WTC11 (cell line): ENCODE measurements around the gene LHX4. TPM values are rescaled to one million over a fixed set of nuclear protein-coding genes. Genes with fewer than 3 reads are reported as not detected.

Source experiments
- ATAC-seq: fragments of 200-7000 bp; cut with Tn5 transposase; 2 replicates; pipeline ENCODE4 v1.10.0; 2021; ENCODE audit warnings: mild to moderate bottlenecking, moderate library complexity
- CTCF ChIA-PET: fragments of 300-600 bp; sonication (Branson Sonifier 250); formaldehyde crosslinking; loops from one replicate; lab custom pipeline; 2021; ENCODE audit warnings: antibody characterized with exemption; lab: Charles Lee
- POLR2A ChIA-PET: fragments of 350-600 bp; sonication (Branson Sonifier 250); formaldehyde crosslinking; loops from one replicate; lab custom pipeline; 2021; ENCODE audit warnings: antibody characterized with exemption; lab: Charles Lee
- DNase-seq: peaks from one replicate; pipeline ENCODE4 v3.0.0; 2021; ENCODE audit warnings: low spot score
- H3K27ac Mint-ChIP-seq: 2 replicates; pipeline ENCODE4 v1.8.0; 2021; ENCODE audit warnings: mixed read lengths
- H3K27me3 Mint-ChIP-seq: 2 replicates; pipeline ENCODE4 v1.8.0; 2021; ENCODE audit warnings: low read depth, mild to moderate bottlenecking, moderate library complexity, mixed read lengths
- H3K36me3 Mint-ChIP-seq: 2 replicates; pipeline ENCODE4 v1.8.0; 2021; ENCODE audit warnings: mixed read lengths
- H3K4me1 Mint-ChIP-seq: 2 replicates; pipeline ENCODE4 v1.8.0; 2022; ENCODE audit warnings: mixed read lengths
- H3K4me3 Mint-ChIP-seq: 2 replicates; pipeline ENCODE4 v1.8.0; 2021; ENCODE audit warnings: mild to moderate bottlenecking, moderate library complexity, mixed read lengths
- H3K9me3 Mint-ChIP-seq: 2 replicates; pipeline ENCODE4 v1.8.0; 2021; ENCODE audit warnings: mixed read lengths
- ESRRA ChIP-seq: sonication (generic); formaldehyde crosslinking; IDR thresholded peaks from 2 replicates; pipeline ENCODE4 v1.8.1; 2022; ENCODE audit warnings: mild to moderate bottlenecking, missing genetic modification reagents, borderline replicate concordance
- ETV6 ChIP-seq: sonication (generic); formaldehyde crosslinking; IDR thresholded peaks from 2 replicates; pipeline ENCODE4 v1.8.1; 2022; ENCODE audit warnings: mild to moderate bottlenecking, missing genetic modification reagents
- GABPB1 ChIP-seq: sonication (generic); formaldehyde crosslinking; IDR thresholded peaks from 2 replicates; pipeline ENCODE4 v1.8.1; 2023; ENCODE audit warnings: mild to moderate bottlenecking, missing genetic modification reagents
- JAZF1 ChIP-seq: fragments of 250-450 bp; sonication (Bioruptor Pico); IDR thresholded peaks from 2 replicates; pipeline ENCODE4 v1.9.0; 2021; ENCODE audit warnings: moderate library complexity, mild to moderate bottlenecking, inconsistent platforms
- NFATC4 ChIP-seq: fragments of 250-450 bp; sonication (Bioruptor Pico); IDR thresholded peaks from 2 replicates; pipeline ENCODE4 v1.9.0; 2021; ENCODE audit warnings: mild to moderate bottlenecking
- ZNF423 ChIP-seq: fragments of 250-450 bp; sonication (Bioruptor Pico); IDR thresholded peaks from 2 replicates; pipeline ENCODE4 v2.1.2; 2022; ENCODE audit warnings: mild to moderate bottlenecking, moderate library complexity
- total RNA-seq: library from RNA; stranded (reverse); gene quantifications from 3 replicates; pipeline ENCODE4 v1.2.3, GENCODE V29; 2021
- TF ChIP-seq, protein P1 (sequence below): sonication (generic); formaldehyde crosslinking; IDR thresholded peaks from 2 replicates; pipeline ENCODE4 v1.8.0; 2022; ENCODE audit warnings: missing genetic modification reagents
- TF ChIP-seq, protein P2 (sequence below): fragments of 250-450 bp; sonication (Bioruptor Pico); IDR thresholded peaks from 2 replicates; pipeline ENCODE4 v1.9.0; 2021; ENCODE audit warnings: moderate library complexity, mild to moderate bottlenecking, inconsistent platforms, borderline replicate concordance
- TF ChIP-seq, protein P3 (sequence below): sonication (generic); formaldehyde crosslinking; IDR thresholded peaks from 2 replicates; pipeline ENCODE4 v1.8.1; 2023; ENCODE audit warnings: mild to moderate bottlenecking, missing genetic modification reagents
- TF ChIP-seq, protein P4 (sequence below): fragments of 250-450 bp; sonication (Bioruptor Pico); IDR thresholded peaks from 2 replicates; pipeline ENCODE4 v1.8.0; 2021; ENCODE audit warnings: mild to moderate bottlenecking
- TF ChIP-seq, protein P5 (sequence below): sonication (generic); formaldehyde crosslinking; IDR thresholded peaks from 2 replicates; pipeline ENCODE4 v1.8.1; 2022; ENCODE audit warnings: mild to moderate bottlenecking, missing genetic modification reagents, moderate library complexity, borderline replicate concordance
- TF ChIP-seq, protein P6 (sequence below): sonication (generic); formaldehyde crosslinking; IDR thresholded peaks from 2 replicates; pipeline ENCODE4 v1.8.1; 2022; ENCODE audit warnings: low read depth, mild to moderate bottlenecking, moderate library complexity, missing genetic modification reagents, borderline replicate concordance
- TF ChIP-seq, protein P7 (sequence below): fragments of 250-450 bp; sonication (Bioruptor Pico); IDR thresholded peaks from 2 replicates; pipeline ENCODE4 v1.9.0; 2021; ENCODE audit warnings: mild to moderate bottlenecking
- TF ChIP-seq, protein P8 (sequence below): sonication (generic); formaldehyde crosslinking; IDR thresholded peaks from 2 replicates; pipeline ENCODE4 v1.8.1; 2022; ENCODE audit warnings: missing genetic modification reagents, borderline replicate concordance

Gene LHX4
- total RNA-seq, 1 experiment from 2014 or later, result 19.2 TPM

DNA sequence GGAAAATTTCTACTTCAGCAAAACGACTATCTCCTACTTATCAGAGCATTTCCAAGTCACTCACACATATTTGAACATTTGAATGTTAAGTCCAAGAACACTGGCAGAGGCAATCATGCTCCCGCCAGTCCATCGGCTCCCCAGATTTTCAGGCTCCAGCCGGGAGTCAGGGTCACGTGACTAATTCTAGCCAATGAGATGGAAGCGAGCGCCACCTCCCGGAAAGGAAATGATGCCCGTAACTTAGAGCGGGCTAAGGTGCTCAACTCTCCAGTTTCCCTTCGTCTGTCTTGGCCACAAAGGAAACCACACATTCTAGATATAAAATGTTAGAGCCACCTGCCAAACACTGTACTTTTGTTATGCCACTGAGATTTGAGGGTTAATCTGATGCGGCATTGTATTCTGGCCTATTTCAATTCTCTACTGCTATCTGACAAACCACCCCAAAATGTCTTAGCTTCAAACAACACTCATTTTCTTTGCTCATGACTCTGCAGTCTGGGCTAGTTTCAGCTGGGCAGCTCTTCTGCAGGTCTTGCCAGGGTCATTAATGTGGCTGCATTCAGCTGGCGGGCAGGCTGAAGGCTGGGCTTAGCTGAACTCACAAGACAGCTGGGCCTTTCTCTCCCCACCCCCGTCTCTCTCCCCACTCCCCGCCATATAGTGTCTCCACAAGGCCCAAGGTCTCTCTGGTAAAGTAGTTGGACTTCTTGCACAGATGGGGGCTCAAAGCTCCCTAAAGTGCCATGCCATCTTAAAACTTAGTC, 16.5 kb upstream of the LHX4 start (continued):
- TF ChIP-seq, protein P1, sequence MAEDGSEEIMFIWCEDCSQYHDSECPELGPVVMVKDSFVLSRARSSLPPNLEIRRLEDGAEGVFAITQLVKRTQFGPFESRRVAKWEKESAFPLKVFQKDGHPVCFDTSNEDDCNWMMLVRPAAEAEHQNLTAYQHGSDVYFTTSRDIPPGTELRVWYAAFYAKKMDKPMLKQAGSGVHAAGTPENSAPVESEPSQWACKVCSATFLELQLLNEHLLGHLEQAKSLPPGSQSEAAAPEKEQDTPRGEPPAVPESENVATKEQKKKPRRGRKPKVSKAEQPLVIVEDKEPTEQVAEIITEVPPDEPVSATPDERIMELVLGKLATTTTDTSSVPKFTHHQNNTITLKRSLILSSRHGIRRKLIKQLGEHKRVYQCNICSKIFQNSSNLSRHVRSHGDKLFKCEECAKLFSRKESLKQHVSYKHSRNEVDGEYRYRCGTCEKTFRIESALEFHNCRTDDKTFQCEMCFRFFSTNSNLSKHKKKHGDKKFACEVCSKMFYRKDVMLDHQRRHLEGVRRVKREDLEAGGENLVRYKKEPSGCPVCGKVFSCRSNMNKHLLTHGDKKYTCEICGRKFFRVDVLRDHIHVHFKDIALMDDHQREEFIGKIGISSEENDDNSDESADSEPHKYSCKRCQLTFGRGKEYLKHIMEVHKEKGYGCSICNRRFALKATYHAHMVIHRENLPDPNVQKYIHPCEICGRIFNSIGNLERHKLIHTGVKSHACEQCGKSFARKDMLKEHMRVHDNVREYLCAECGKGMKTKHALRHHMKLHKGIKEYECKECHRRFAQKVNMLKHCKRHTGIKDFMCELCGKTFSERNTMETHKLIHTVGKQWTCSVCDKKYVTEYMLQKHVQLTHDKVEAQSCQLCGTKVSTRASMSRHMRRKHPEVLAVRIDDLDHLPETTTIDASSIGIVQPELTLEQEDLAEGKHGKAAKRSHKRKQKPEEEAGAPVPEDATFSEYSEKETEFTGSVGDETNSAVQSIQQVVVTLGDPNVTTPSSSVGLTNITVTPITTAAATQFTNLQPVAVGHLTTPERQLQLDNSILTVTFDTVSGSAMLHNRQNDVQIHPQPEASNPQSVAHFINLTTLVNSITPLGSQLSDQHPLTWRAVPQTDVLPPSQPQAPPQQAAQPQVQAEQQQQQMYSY (CRISPR knock-in tag), result no peak
- TF ChIP-seq, all 79 proteins: peak for 4

DNA sequence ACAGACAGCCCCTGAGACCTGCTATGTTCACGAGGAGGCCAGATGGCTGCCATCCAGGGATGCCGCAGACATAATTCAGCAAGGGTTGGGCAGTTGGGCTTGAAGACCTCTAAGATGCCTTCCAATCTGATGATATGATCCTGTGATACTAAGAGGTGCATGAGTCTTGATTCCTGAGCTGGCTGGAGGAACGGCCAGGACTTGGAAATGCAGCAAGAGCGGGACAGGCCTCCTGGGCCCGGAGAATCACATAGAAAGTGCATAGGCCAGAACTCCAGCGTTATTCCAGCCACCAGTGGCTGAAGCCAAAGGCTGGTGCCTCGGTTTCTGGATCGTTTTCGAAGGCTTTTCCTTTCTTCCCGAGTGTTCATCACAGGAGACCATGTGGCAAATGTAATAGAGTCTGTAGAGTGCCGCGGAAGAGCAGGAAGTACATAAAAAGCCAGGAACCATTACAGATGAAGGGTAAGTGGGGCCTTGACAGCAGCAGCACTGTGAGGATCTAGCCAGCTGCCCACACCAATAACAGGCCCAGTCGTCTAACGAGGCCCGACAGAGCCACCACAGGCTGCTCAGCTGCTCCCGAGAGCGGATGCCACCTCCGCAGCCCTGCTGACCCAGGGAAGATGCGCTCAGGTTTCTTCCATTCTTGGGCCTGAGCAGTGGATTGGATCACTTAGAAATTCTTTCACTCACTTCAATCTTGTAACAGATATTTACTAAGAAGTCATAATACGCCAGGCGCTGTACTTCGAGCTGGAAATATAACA, 14.0 kb upstream of the LHX4 start:
- no peak for ATAC-seq
- Mint-ChIP-seq H3K36me3 (no peaks in the 10 kb centered on the region), H3K27ac (no peak overlapping the region), H3K9me3 (no peaks in the 10 kb centered on the region), H3K4me1 (peaks cover 8% of the 10 kb centered on the region), H3K27me3 (peaks cover 3% of the 10 kb centered on the region; the same call in 1 of the 2 replicates), H3K4me3 (no peak overlapping the region)
- ChIA-PET POLR2A (no interaction called here), CTCF (interaction anchor here (1.1 to 3.5 kb wide), 2 partner anchors 28 to 35 kb away, joined by 3 to 15 read pairs; no protein-coding TSS in a partner anchor)
- DNase-seq, result no peak
- TF ChIP-seq, protein P2, sequence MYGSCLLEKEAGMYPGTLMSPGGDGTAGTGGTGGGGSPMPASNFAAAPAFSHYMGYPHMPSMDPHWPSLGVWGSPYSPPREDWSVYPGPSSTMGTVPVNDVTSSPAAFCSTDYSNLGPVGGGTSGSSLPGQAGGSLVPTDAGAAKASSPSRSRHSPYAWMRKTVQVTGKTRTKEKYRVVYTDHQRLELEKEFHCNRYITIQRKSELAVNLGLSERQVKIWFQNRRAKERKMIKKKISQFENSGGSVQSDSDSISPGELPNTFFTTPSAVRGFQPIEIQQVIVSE, result no peak
- TF ChIP-seq, protein P3, sequence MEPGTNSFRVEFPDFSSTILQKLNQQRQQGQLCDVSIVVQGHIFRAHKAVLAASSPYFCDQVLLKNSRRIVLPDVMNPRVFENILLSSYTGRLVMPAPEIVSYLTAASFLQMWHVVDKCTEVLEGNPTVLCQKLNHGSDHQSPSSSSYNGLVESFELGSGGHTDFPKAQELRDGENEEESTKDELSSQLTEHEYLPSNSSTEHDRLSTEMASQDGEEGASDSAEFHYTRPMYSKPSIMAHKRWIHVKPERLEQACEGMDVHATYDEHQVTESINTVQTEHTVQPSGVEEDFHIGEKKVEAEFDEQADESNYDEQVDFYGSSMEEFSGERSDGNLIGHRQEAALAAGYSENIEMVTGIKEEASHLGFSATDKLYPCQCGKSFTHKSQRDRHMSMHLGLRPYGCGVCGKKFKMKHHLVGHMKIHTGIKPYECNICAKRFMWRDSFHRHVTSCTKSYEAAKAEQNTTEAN (CRISPR knock-in tag), result no peak
- TF ChIP-seq, protein P4, sequence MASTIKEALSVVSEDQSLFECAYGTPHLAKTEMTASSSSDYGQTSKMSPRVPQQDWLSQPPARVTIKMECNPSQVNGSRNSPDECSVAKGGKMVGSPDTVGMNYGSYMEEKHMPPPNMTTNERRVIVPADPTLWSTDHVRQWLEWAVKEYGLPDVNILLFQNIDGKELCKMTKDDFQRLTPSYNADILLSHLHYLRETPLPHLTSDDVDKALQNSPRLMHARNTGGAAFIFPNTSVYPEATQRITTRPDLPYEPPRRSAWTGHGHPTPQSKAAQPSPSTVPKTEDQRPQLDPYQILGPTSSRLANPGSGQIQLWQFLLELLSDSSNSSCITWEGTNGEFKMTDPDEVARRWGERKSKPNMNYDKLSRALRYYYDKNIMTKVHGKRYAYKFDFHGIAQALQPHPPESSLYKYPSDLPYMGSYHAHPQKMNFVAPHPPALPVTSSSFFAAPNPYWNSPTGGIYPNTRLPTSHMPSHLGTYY, result no peak
- TF ChIP-seq ETV6 (CRISPR knock-in tag) (no peak), NFATC4 (CRISPR knock-in tag) (no peak), JAZF1 (CRISPR knock-in tag) (no peak), ESRRA (CRISPR knock-in tag) (no peak), ZNF423 (CRISPR knock-in tag) (no peak), GABPB1 (CRISPR knock-in tag) (no peak)
- TF ChIP-seq, protein P5, sequence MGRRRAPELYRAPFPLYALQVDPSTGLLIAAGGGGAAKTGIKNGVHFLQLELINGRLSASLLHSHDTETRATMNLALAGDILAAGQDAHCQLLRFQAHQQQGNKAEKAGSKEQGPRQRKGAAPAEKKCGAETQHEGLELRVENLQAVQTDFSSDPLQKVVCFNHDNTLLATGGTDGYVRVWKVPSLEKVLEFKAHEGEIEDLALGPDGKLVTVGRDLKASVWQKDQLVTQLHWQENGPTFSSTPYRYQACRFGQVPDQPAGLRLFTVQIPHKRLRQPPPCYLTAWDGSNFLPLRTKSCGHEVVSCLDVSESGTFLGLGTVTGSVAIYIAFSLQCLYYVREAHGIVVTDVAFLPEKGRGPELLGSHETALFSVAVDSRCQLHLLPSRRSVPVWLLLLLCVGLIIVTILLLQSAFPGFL (CRISPR knock-in tag), result no peak
- TF ChIP-seq, protein P6, sequence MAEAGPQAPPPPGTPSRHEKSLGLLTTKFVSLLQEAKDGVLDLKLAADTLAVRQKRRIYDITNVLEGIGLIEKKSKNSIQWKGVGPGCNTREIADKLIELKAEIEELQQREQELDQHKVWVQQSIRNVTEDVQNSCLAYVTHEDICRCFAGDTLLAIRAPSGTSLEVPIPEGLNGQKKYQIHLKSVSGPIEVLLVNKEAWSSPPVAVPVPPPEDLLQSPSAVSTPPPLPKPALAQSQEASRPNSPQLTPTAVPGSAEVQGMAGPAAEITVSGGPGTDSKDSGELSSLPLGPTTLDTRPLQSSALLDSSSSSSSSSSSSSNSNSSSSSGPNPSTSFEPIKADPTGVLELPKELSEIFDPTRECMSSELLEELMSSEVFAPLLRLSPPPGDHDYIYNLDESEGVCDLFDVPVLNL (CRISPR knock-in tag), result no peak
- TF ChIP-seq, protein P7, sequence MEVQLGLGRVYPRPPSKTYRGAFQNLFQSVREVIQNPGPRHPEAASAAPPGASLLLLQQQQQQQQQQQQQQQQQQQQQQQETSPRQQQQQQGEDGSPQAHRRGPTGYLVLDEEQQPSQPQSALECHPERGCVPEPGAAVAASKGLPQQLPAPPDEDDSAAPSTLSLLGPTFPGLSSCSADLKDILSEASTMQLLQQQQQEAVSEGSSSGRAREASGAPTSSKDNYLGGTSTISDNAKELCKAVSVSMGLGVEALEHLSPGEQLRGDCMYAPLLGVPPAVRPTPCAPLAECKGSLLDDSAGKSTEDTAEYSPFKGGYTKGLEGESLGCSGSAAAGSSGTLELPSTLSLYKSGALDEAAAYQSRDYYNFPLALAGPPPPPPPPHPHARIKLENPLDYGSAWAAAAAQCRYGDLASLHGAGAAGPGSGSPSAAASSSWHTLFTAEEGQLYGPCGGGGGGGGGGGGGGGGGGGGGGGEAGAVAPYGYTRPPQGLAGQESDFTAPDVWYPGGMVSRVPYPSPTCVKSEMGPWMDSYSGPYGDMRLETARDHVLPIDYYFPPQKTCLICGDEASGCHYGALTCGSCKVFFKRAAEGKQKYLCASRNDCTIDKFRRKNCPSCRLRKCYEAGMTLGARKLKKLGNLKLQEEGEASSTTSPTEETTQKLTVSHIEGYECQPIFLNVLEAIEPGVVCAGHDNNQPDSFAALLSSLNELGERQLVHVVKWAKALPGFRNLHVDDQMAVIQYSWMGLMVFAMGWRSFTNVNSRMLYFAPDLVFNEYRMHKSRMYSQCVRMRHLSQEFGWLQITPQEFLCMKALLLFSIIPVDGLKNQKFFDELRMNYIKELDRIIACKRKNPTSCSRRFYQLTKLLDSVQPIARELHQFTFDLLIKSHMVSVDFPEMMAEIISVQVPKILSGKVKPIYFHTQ (CRISPR knock-in tag), result no peak
- TF ChIP-seq, protein P8, sequence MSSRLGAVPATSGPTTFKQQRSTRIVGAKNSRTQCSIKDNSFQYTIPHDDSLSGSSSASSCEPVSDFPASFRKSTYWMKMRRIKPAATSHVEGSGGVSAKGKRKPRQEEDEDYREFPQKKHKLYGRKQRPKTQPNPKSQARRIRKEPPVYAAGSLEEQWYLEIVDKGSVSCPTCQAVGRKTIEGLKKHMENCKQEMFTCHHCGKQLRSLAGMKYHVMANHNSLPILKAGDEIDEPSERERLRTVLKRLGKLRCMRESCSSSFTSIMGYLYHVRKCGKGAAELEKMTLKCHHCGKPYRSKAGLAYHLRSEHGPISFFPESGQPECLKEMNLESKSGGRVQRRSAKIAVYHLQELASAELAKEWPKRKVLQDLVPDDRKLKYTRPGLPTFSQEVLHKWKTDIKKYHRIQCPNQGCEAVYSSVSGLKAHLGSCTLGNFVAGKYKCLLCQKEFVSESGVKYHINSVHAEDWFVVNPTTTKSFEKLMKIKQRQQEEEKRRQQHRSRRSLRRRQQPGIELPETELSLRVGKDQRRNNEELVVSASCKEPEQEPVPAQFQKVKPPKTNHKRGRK, result no peak
